ENCODE results near the gene NLGN4X.

DNA sequence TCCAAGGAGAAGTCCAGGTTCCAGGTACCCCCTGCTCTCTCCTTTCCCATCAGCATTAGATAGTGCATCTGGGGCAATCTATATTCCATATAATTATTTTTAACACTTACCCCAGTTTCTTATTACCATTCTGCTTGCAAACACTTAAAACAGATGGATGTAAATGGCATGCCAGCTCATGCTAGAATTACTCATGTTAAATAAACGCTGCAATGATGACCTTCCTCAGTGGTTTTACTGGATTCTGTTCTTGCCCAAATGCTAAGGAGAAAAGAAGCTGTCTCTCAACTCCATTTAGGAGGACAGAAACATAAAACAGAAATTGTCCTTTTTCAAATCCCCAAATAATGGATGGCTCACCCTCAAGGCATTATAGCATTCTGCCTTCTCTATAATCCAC lies 161.1 kb downstream of the NLGN4X start:
- TF ChIP-seq, protein P1, sequence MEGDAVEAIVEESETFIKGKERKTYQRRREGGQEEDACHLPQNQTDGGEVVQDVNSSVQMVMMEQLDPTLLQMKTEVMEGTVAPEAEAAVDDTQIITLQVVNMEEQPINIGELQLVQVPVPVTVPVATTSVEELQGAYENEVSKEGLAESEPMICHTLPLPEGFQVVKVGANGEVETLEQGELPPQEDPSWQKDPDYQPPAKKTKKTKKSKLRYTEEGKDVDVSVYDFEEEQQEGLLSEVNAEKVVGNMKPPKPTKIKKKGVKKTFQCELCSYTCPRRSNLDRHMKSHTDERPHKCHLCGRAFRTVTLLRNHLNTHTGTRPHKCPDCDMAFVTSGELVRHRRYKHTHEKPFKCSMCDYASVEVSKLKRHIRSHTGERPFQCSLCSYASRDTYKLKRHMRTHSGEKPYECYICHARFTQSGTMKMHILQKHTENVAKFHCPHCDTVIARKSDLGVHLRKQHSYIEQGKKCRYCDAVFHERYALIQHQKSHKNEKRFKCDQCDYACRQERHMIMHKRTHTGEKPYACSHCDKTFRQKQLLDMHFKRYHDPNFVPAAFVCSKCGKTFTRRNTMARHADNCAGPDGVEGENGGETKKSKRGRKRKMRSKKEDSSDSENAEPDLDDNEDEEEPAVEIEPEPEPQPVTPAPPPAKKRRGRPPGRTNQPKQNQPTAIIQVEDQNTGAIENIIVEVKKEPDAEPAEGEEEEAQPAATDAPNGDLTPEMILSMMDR (IDR thresholded peaks at IDR 0.05; ENCODE audit: insufficient read depth, low read length) = no peak
- no peak for TF ChIP-seq POLR2AphosphoS5 (IDR thresholded peaks at IDR 0.05; ENCODE audit: low read depth)
- TF ChIP-seq, protein P2, sequence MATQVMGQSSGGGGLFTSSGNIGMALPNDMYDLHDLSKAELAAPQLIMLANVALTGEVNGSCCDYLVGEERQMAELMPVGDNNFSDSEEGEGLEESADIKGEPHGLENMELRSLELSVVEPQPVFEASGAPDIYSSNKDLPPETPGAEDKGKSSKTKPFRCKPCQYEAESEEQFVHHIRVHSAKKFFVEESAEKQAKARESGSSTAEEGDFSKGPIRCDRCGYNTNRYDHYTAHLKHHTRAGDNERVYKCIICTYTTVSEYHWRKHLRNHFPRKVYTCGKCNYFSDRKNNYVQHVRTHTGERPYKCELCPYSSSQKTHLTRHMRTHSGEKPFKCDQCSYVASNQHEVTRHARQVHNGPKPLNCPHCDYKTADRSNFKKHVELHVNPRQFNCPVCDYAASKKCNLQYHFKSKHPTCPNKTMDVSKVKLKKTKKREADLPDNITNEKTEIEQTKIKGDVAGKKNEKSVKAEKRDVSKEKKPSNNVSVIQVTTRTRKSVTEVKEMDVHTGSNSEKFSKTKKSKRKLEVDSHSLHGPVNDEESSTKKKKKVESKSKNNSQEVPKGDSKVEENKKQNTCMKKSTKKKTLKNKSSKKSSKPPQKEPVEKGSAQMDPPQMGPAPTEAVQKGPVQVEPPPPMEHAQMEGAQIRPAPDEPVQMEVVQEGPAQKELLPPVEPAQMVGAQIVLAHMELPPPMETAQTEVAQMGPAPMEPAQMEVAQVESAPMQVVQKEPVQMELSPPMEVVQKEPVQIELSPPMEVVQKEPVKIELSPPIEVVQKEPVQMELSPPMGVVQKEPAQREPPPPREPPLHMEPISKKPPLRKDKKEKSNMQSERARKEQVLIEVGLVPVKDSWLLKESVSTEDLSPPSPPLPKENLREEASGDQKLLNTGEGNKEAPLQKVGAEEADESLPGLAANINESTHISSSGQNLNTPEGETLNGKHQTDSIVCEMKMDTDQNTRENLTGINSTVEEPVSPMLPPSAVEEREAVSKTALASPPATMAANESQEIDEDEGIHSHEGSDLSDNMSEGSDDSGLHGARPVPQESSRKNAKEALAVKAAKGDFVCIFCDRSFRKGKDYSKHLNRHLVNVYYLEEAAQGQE (IDR thresholded peaks at IDR 0.05; ENCODE audit: insufficient replicate concordance, low read depth) = no peak
- TF ChIP-seq GABPA (IDR thresholded peaks at IDR 0.05; ENCODE audit: low read depth) = no peak
- TF ChIP-seq SPI1 (IDR thresholded peaks at IDR 0.05; ENCODE audit: borderline replicate concordance, low read depth) = no peak
